Right lobe of liver (tissue), 4 donors: ENCODE results near the gene PPP1R2B.
"Not testable (repeated sequence)": the region's sequence is repeated elsewhere in the genome, so short reads cannot be mapped to it uniquely, and the experiment has no call there.

Experiments used
- POLR2A ChIP-seq: fragments of 450-650 bp; IDR thresholded peaks from one replicate; pipeline ENCODE4 v1.6.1; 2017; ENCODE audit warnings: antibody characterized with exemption, mild to moderate bottlenecking
- TF ChIP-seq, protein P1 (sequence below), 4 donors: fragments of 200-600 bp in 3 of 4; fragments of 450-650 bp in 1 of 4; IDR thresholded peaks; one replicate each; pipeline versions ENCODE4 v1.5.1 to v1.8.0; 2016 to 2022; ENCODE audit warnings: antibody characterized with exemption in 4 of 4, mild to moderate bottlenecking in 2 of 4
- donor health status: DM: no; HTN: no; CAD: no.
- donor health status: DM: no; HTN: no; CAD: no.
- donor health status: DM: no; HTN: yes; CAD: no.

DNA sequence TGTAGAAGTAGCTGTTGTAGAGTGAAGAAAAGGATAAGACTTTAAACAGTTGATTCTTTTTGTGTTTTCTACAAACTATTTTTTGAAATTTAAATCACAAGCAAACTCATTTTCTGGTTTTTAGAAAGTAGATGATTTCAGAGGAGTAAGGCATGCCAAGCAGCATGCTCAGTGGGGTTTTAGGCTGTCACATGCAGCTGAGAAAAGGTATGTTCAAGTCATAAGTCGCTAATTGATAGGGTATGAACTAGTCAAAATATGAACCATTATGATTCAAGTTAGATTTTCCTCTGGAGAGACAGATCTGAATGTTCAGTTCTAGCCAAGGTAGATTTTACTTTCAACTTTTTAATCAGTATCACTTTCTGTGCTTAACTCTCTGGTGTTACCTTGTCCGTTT is 3.0 kb downstream of the PPP1R2B start:
- TF ChIP-seq, protein P1, sequence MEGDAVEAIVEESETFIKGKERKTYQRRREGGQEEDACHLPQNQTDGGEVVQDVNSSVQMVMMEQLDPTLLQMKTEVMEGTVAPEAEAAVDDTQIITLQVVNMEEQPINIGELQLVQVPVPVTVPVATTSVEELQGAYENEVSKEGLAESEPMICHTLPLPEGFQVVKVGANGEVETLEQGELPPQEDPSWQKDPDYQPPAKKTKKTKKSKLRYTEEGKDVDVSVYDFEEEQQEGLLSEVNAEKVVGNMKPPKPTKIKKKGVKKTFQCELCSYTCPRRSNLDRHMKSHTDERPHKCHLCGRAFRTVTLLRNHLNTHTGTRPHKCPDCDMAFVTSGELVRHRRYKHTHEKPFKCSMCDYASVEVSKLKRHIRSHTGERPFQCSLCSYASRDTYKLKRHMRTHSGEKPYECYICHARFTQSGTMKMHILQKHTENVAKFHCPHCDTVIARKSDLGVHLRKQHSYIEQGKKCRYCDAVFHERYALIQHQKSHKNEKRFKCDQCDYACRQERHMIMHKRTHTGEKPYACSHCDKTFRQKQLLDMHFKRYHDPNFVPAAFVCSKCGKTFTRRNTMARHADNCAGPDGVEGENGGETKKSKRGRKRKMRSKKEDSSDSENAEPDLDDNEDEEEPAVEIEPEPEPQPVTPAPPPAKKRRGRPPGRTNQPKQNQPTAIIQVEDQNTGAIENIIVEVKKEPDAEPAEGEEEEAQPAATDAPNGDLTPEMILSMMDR (IDR thresholded peaks at IDR 0.05) = not testable (repeated sequence)
- TF ChIP-seq POLR2A = not testable (repeated sequence)
